Karpas-422 (cell line): ENCODE measurements around the gene MYH4. TPM values are rescaled to one million over a fixed set of nuclear protein-coding genes. Genes with fewer than 3 reads are reported as not detected.

Experiments used
- DNase-seq: peaks from one replicate; pipeline ENCODE4 v3.0.0-alpha.2; 2015
- H2AFZ ChIP-seq: fragments of 200-600 bp; sonication (generic); 2 replicates; pipeline ENCODE4 v1.6.1; 2014; ENCODE audit warnings: antibody characterized with exemption, low read length, mixed read lengths
- H3K27ac ChIP-seq: fragments of 200-600 bp; sonication (generic); 2 replicates; pipeline ENCODE4 v1.5.1; 2014; ENCODE audit warnings: mild to moderate bottlenecking, low read length, moderate library complexity
- H3K27me3 ChIP-seq: fragments of 200-600 bp; sonication (generic); 2 replicates; pipeline ENCODE4 v1.6.1; 2014; ENCODE audit warnings: low read length, mixed read lengths
- H3K36me3 ChIP-seq: fragments of 200-600 bp; sonication (generic); 2 replicates; pipeline ENCODE4 v1.6.1; 2014; ENCODE audit warnings: low read length, mixed read lengths; ENCODE audit not compliant: insufficient read depth
- H3K4me1 ChIP-seq: fragments of 200-600 bp; sonication (generic); 2 replicates; pipeline ENCODE4 v1.6.1; 2014; ENCODE audit warnings: mild to moderate bottlenecking, low read length, mixed read lengths
- H3K4me2 ChIP-seq: fragments of 200-600 bp; sonication (generic); 2 replicates; pipeline ENCODE4 v1.6.1; 2014; ENCODE audit warnings: low read length, low read depth, mild to moderate bottlenecking; ENCODE audit not compliant: poor library complexity, severe bottlenecking
- H3K4me3 ChIP-seq: fragments of 200-600 bp; sonication (generic); 2 replicates; pipeline ENCODE4 v1.5.1; 2014; ENCODE audit warnings: mild to moderate bottlenecking, antibody characterized with exemption, low read length, mixed read lengths
- H3K79me2 ChIP-seq: fragments of 200-600 bp; sonication (generic); 2 replicates; pipeline ENCODE4 v1.6.1; 2014; ENCODE audit warnings: mild to moderate bottlenecking, low read length, mixed read lengths
- H3K9ac ChIP-seq: fragments of 200-600 bp; sonication (generic); 2 replicates; pipeline ENCODE4 v1.6.0; 2014; ENCODE audit warnings: low read length
- H3K9me2 ChIP-seq: fragments of 200-600 bp; sonication (generic), shearing (Covaris generic); replicated peaks from 2 replicates; pipeline ENCODE4 v1.6.0; 2014; ENCODE audit warnings: mild to moderate bottlenecking, low read length, moderate library complexity; ENCODE audit not compliant: insufficient read depth
- H3K9me3 ChIP-seq: fragments of 300-700, 200-600 bp; sonication (generic); 2 replicates; pipeline ENCODE4 v1.6.1; 2014; ENCODE audit warnings: low read length, mixed read lengths
- H4K20me1 ChIP-seq: fragments of 200-600 bp; sonication (generic); 2 replicates; pipeline ENCODE4 v1.6.1; 2014; ENCODE audit warnings: mild to moderate bottlenecking, antibody characterized with exemption, low read length, low read depth; ENCODE audit not compliant: insufficient read depth
- total RNA-seq: library from RNA; depleted of rRNA; stranded (reverse); fragments of >200 nt; shearing (Covaris generic); gene quantifications from 2 replicates; pipeline ENCODE4 v1.2.3, GENCODE V29; 2014; ENCODE audit warnings: low replicate concordance; rRNA removed

Gene MYH4
- total RNA-seq, 1 experiment from 2014 or later, result not detected

DNA sequence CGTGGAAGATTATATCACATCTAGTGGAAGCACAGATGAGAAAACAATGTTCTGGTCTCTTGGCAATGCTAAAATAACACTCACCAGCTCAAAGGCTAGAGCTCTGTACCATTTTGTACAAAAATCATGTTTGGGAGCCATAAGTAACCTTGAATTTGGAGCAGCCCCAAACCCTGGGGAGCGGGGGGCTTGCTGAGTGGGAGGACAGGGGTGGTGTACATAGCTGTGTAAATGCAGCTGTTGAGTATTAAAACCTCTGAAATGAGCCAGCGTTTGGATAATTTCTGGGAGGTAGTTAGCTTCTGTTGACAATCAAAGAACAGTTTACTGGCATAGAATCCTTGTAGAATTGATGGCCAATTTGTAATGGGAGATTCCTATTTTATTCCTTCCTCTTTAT is 51.9 kb downstream of the MYH4 start:
- Histone ChIP-seq H3K27ac (no peak overlapping the region), H3K9me3 (no peaks in the 10 kb centered on the region), H3K4me2 (no peak overlapping the region), H2AFZ (no peak overlapping the region), H3K36me3 (no peaks in the 10 kb centered on the region), H3K4me1 (peaks cover 8% of the 10 kb centered on the region), H3K79me2 (no peaks in the 10 kb centered on the region), H3K9ac (no peak overlapping the region), H3K27me3 (no peaks in the 10 kb centered on the region), H3K4me3 (no peak overlapping the region), H3K9me2 (no peaks in the 10 kb centered on the region), H4K20me1 (no peaks in the 10 kb centered on the region)
- DNase-seq, result no peak

DNA sequence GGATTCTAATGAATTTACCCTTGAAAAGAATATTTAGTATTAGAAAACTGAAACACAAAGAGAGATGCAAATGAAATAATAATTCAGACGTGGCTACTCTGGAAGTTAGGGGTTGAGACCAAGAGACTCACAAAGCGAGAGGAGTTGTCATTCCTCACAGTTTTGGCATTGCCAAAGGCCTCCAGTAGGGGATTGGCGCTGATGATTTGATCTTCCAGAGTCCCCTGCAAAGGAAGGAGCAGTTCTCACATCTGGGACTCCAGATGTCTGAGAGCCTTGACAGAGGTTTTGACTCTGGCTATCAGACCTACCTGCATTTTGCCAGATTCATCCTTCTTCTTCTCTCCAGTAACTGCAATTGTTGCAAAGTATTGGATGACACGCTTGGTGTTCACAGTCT is 54.2 kb downstream of the MYH4 start:
- Histone ChIP-seq H2AFZ (no peak overlapping the region), H3K4me3 (no peak overlapping the region), H3K4me2 (no peak overlapping the region), H3K4me1 (no peaks in the 10 kb centered on the region), H3K9me3 (no peaks in the 10 kb centered on the region), H4K20me1 (no peaks in the 10 kb centered on the region), H3K79me2 (no peaks in the 10 kb centered on the region), H3K27me3 (no peaks in the 10 kb centered on the region), H3K9me2 (no peaks in the 10 kb centered on the region), H3K9ac (no peak overlapping the region), H3K36me3 (no peaks in the 10 kb centered on the region), H3K27ac (no peak overlapping the region)
- DNase-seq, result no peak

DNA sequence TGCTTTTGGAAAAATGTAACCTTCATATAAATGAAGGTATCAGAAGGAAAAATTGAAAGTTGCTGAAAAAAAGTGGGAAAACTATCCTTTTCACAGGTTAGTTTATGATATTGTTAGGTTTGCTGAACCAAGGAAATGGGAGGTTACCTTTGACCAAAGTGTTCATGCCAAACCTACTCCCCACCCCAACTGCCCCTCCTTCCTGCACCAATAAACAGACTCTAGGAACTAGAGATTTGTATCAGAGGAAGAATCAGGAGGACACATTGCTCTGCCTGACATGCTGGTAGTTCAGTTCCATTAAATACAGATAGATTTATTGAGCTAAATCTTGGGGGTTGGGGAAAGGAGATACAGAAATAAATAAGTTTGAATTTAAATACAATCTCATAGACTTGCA is 65.8 kb downstream of the MYH4 start:
- H3K9me3 ChIP-seq, result no peaks in the 10 kb centered on the region
- DNase-seq, result no peak
- no peak overlapping the region for H3K27ac ChIP-seq
- H3K27me3 ChIP-seq, result no peaks in the 10 kb centered on the region
- H3K4me2 ChIP-seq, result no peak overlapping the region
- no peaks in the 10 kb centered on the region for H3K4me1 ChIP-seq
- H4K20me1 ChIP-seq, result no peaks in the 10 kb centered on the region
- no peaks in the 10 kb centered on the region for H3K36me3 ChIP-seq
- no peak overlapping the region for H2AFZ ChIP-seq
- H3K4me3 ChIP-seq, result no peak overlapping the region
- H3K9me2 ChIP-seq, result no peaks in the 10 kb centered on the region
- no peaks in the 10 kb centered on the region for H3K79me2 ChIP-seq
- H3K9ac ChIP-seq, result no peak overlapping the region

DNA sequence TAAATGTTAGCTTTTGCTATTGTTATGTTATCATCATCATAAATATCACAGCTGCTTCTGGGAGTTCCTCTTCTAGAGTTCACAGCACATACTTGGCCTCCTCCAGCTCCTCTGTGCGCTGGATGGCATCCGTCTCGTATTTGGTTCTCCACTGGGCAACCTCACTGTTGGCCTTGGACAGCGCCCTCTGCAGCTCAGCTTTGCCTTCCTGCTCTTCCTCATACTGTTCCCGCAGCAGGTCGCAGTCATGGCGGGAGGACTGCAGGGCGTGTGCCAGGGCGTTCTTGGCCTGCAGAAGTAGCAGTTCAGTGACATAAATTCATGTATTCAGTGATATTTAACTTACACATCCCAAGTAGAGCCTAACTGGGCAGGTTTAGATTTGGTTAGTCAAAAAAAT is 71.0 kb downstream of the MYH4 start:
- Histone ChIP-seq H3K79me2 (no peaks in the 10 kb centered on the region), H3K4me2 (no peak overlapping the region), H3K27ac (no peak overlapping the region), H3K36me3 (no peaks in the 10 kb centered on the region), H3K9ac (no peak overlapping the region), H4K20me1 (no peaks in the 10 kb centered on the region), H2AFZ (no peak overlapping the region), H3K4me3 (no peak overlapping the region), H3K9me3 (no peaks in the 10 kb centered on the region), H3K27me3 (no peaks in the 10 kb centered on the region), H3K4me1 (peaks cover 14% of the 10 kb centered on the region), H3K9me2 (no peaks in the 10 kb centered on the region)
- no peak for DNase-seq

DNA sequence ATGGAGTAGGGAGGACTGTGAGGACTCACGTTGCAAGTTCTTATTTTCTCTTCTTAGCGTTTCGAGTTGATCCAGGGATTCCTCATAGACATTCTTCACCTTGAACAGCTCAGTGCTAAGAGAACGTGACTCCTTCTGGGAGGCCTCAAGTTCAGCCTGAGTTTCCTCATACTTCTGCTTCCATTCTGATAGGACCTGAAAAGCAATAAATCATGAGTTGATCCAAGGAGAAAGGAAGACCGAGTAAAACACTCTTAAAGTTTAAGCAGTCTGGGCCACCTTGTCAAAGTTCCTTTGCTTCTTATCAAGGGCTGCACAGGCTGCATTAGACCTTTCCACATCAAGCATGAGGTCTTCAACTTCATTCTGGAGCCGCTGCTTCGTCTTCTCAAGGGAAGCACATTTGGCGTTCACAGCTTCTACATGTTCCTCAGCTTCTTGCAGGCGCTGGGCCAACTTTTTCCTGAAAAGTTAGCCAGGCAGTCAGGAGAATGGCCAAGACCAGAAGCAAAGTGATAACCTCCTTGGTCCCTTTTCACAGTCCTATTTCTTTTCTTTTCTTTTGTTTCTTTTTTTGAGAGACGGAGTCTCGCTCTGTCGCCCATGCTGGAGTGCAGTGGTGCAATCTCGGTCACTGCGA is 72.7 kb downstream of the MYH4 start:
- H3K36me3 ChIP-seq, result no peaks in the 10 kb centered on the region
- no peak overlapping the region for H3K27ac ChIP-seq
- H3K9me2 ChIP-seq, result no peaks in the 10 kb centered on the region
- H2AFZ ChIP-seq, result no peak overlapping the region
- H3K9me3 ChIP-seq, result no peaks in the 10 kb centered on the region
- H3K79me2 ChIP-seq, result no peaks in the 10 kb centered on the region
- H4K20me1 ChIP-seq, result no peaks in the 10 kb centered on the region; the same call in 1 of the 2 replicates
- H3K4me3 ChIP-seq, result no peak overlapping the region
- peaks cover 14% of the 10 kb centered on the region for H3K4me1 ChIP-seq
- H3K4me2 ChIP-seq, result no peak overlapping the region
- H3K9ac ChIP-seq, result no peak overlapping the region
- DNase-seq, result no peak
- no peaks in the 10 kb centered on the region for H3K27me3 ChIP-seq

DNA sequence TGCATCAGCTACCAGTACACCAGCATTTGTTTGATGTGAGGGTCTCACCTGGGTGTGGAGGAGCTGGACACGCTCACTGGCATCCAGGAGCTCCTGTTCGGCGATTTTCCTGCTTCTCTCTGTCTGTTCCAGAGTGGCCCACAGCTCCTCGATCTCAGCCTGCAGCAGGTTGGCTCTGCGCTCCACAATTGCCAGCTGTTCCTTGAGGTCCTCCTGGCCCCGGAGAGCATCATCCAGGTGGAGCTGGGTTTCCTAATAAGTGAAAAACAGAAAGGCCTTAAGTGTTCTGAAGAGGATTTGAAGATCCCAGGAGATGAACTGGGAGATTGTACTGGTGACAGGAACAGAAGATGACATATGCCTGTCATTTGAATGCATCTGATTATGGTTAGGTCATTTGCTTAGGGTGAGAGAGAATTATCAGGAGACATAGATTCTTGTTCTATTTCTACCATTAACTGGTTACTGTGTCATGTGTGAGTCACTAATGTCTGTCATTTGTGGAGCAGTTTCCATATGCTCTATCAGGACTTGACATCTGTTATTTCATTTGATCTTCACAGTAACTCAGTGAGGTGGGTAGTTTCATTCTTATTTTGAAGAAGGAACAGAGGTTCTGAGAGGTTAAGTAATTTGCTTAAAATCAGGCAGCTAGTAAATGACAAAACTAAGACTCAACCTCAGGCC is 75.0 kb downstream of the MYH4 start:
- Histone ChIP-seq H3K4me2 (peak overlapping the region; percentile 42), H3K4me3 (no peak overlapping the region), H3K79me2 (no peaks in the 10 kb centered on the region), H3K9me2 (no peaks in the 10 kb centered on the region), H3K27ac (no peak overlapping the region), H3K9ac (no peak overlapping the region), H2AFZ (no peak overlapping the region), H3K36me3 (no peaks in the 10 kb centered on the region), H3K4me1 (peaks cover 14% of the 10 kb centered on the region), H3K9me3 (no peaks in the 10 kb centered on the region), H3K27me3 (no peaks in the 10 kb centered on the region), H4K20me1 (no peaks in the 10 kb centered on the region; the same call in 1 of the 2 replicates)
- peak; percentile 63 for DNase-seq

Other genes starting within 250 kb of the MYH4 start
- not detected in 2 replicates for gene MYH13, start 96.6 kb downstream of the MYH4 start, total RNA-seq
- gene MYH8, start 47.6 kb downstream of the MYH4 start, total RNA-seq, result not detected in 2 replicates
- not detected in 2 replicates for gene MYH1, start 49.0 kb upstream of the MYH4 start, total RNA-seq
- gene MYH2, start 80.1 kb upstream of the MYH4 start, total RNA-seq, result not detected in 2 replicates
- 1.0 and 1.7 TPM in 2 replicates for gene MYH3, start 187.8 kb upstream of the MYH4 start, total RNA-seq
- 39.7 and 51.5 TPM in 2 replicates for gene SCO1, start 228.0 kb upstream of the MYH4 start, total RNA-seq
- 4.7 and 7.8 TPM in 2 replicates for gene ADPRM, start 228.0 kb upstream of the MYH4 start, total RNA-seq